GM21390 (cell line): ENCODE measurements around the gene HIBADH.
"Not testable (repeated sequence)": the region's sequence is repeated elsewhere in the genome, so short reads cannot be mapped to it uniquely, and the experiment has no call there.

Experiments used
- ATAC-seq: cut with Tn5 transposase; IDR thresholded peaks from one replicate; pipeline ENCODE4 v1.9.1; 2021; ENCODE audit not compliant: unreplicated experiment

HIBADH gene

GRCh38 chr7:27602766-27603165, 59.9 kb downstream of the HIBADH start:
- no peak for ATAC-seq

GRCh38 chr7:27601217-27601616, 61.5 kb downstream of the HIBADH start:
- ATAC-seq = no peak

DNA sequence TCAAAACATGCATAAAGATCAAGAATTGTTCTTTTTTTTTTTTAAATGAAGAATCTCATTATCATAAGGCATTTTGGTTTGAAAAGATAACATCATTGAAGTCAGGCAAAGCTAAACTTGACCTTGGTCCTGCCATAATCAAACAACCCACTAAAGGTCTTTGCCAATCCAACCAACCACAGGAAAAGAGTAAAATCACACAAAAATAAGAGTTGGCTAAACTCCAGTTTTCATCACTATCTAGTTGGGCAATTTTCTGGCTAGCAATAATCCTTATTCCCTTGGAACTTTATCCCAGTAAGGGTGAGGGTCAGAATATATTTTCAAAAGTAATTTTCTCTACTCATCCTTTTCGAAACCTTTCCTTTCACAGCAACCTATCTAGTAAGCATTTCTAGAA, 62.4 kb downstream of the HIBADH start:
- ATAC-seq = no peak

DNA sequence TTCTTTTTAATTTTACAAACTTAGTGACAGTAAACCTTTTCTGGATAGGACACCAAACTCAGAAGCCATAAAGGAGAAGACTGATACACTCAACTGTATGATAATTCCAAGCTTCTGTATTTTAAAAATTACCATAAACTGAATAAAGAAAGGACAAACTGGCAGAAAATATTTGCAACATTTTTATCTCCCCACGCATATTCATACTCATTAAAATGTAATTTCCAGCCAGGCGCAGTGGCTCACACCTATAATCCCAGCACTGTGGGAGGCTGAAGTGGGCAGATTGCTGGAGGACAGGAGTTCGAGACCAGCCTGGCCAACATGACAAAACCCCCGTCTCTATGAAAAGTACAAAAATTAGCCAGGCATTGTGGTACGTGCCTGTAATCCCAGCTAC, 67.7 kb downstream of the HIBADH start:
- no peak for ATAC-seq

DNA sequence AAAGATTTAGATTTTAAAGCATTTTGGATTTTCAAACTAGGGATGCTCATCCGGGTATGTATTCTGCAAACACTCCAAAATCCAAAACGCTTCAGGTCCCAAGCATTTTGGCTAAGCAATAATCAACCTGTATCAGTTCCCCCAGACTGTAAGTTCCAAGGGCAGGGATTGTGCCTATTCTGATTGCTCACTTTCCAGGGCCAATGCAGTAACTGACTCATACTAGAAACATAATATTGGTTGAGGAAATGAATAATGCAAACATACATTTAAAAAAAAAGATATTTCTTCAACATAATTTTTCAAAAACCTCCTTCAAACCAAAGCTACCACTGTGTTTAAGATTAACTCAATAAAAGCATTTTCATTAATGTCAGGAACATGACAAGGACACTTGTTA, 69.5 kb downstream of the HIBADH start:
- no peak for ATAC-seq

DNA sequence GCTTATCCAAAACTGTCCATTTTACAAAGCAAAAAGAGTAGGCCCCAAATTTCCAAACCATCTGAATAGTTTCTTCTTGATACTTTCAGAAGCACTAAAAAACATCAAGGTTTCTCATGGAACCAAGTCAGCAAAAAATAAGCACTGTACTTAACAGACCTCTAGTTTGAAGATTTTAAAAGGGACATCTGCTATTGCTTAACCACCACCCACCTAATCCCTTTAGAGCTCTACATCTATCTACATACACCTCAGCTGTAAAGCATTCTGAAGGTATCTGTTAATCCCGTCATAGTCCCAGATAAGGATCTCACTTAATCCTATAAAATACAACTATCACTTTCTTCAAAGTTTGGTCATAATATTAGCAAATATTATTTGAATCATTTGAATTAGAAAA, 72.3 kb downstream of the HIBADH start:
- no peak for ATAC-seq

DNA sequence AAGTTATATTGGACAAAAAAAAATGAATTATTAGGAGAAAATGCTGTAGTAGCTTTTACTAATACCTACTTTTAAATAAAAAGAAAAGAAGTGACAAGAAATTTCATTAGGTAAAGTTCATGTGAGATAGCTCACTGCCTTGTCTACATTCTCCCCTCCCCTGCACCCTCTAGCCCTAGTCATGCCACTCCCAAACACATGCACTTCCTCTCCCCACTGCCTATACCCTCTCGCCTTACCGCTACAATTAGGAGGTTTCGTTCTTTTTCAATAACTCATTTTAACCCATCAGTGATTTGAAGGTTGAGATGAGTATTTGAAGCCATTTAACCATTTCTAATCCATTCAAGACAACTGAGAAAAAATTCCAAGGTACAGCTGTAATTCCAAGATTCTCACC, 75.3 kb downstream of the HIBADH start:
- ATAC-seq = peak; percentile 48

DNA sequence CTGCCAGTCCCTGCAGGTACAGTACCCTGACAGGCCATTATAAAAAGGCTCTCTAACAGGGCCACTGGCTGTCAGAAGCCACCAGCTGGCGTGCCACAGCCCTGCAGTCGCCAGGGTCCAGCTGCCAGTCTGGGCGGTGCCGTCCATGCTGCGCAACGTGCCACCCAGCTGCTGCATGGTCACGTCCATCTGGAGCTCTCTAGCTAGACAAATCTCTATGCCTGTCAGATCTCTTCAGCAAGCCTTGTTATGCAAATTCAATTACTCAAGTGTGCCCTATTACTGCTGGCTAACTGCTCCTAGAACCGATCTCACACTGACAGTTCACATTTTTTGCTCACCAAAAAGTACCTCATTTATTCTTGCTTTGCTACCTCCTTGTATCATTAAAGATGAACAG, 75.9 kb downstream of the HIBADH start:
- peak; percentile 93 for ATAC-seq

GRCh38 chr7:27585781-27586447, 76.8 kb downstream of the HIBADH start:
- no peak for ATAC-seq

- no peak for ATAC-seq
Observed at GRCh38 chr7:27581906-27582305, 80.8 kb downstream of the HIBADH start.

DNA sequence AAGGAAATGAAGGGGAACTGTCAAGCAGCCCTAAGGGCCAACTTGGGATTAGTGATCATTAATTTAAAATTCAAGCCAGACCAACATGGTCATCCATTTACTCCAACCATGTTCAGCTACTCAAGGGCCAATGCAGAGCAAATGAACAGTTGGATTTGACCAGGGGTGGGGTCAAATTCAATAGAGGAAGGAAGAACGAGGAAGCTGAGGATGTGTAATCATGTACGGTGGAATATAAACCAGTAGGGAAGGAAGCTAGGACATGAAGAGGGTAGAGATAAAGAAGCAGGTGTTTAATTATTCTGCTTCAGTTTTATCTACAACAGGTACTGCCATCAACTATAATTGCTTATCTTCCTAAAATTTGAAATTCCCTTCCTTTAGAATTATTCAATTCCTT, 81.6 kb downstream of the HIBADH start:
- ATAC-seq = no peak

DNA sequence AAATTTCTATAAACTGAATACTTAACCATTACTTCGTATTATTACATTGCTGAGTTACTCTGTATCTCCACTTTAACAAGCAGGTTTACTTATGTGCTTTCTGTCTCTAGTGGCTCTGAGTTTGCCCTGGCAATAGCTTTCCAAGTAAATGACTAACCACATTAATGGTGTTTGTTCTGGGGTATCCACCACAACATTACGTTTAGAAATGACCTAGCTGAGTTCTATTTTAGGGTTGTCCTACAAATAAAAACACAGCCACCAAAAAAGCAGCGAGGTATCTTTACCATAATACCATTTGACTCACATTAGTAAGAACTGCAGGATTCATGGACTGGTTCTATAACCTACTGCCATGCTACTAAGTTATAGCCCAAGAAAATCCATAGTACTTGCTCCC, 83.1 kb downstream of the HIBADH start:
- ATAC-seq = no peak

DNA sequence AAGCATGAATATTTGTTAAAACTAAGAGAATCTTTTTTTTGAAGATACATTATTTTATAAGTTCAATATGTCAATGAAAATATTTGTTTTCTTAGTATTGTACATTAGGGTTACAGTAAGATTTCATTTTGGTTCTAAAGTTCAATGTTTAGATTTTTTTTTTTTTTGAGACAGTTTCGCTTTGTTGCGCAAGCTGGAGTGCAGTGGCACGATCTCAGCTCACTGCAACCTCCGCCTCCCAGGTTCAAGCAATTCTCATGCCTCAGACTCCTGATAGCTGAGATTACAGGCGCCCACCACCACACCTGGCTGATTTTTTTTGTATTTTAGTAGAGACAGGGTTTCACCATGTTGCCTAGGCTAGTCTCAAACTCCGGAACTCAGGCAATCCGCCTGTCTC, 84.5 kb downstream of the HIBADH start:
- not testable (repeated sequence) for ATAC-seq

GRCh38 chr7:27576360-27576944, 86.2 kb downstream of the HIBADH start:
- ATAC-seq = no peak

DNA sequence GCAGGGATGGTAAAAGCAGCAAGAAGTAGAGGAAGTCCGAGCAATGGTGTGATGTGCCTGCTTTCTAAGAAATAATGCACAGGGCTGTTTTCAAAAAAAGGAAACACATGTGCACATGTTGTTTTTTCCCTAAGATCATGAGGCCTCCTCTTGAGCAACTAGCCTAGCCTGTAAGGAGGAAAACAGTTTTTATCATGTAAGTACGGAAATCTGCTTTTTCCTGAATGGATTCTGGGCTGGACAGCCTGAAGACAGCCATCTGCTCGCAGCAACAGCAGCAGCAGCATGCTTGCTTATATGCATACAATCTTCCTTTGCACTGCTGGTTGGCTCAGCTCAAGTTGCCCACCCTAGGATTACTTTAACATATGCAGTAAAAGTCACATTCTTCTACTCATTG, 87.1 kb downstream of the HIBADH start:
- no peak for ATAC-seq

- no peak for ATAC-seq
Observed at GRCh38 chr7:27569106-27569505, 93.6 kb downstream of the HIBADH start.

DNA sequence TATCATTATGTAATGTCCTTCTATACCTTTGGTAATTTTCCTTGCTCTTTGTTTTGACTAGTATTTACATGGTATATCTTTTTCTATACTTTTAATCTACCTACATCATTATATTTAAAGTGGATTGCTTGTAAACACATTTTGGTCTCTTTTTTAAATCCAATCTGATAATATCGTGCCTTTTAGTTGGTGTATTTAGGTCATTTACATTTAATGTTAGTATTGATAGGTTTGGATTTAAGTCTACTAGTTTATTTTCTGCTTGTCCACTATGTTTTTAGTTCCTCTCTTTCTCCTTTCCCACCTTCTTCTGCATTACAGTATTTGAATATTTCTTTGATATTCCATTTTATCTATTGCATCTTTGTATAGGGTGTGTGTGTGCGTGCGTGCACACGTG, 95.4 kb downstream of the HIBADH start:
- ATAC-seq = no peak

DNA sequence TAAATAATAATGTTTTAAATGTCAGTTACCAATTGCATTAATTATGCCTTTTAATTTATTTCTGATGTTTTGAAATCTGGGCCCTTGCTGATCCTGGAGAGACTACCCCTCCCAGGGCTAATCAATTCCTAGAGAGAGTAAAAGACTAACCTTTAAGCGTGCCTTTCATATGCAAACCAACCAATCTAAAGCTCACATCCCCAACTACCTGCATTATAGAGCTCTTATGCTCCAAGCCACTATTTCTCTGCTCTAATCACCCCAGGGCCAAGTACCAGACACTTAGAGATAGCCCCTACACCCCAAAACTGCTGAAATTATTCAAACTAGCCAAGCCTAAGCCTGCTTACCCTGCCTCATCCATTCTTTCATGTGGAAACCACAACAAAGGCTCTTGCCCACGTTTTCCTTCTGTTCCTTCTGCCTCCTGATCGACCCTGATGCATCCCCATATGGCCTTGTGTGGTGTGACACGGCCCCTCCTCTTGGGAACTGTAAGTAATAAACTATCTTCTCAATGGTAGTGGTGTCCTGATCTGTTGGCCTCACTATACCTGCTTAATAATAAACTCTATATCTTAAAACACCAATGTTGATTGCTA, 97.7 kb downstream of the HIBADH start:
- ATAC-seq = no peak

DNA sequence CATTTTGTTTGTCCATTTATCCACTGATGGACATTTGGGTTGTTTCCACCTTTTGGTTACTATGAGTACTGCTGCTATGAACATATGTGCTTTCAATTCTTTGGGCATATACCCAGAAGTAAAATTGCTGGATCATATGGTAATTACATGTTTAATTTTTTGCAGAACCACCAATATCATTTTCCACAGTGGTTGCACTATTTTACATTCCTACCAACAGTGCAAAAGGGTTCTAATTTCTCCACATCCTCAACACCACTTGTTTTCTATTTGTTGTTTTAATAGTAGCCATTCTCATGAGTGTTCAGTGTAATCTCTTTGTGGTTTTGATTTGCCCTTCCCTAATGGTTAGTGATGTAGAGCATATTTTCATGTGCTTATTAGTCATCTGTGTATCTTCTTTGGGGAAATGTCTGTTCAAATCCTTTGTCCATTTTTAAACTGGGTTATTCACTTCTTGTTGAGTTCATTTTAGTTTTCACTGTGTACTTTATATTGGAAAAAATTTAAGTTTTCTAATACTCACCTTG, 101.9 kb downstream of the HIBADH start:
- no peak for ATAC-seq

GRCh38 chr7:27555670-27556069, 107.0 kb downstream of the HIBADH start:
- no peak for ATAC-seq

DNA sequence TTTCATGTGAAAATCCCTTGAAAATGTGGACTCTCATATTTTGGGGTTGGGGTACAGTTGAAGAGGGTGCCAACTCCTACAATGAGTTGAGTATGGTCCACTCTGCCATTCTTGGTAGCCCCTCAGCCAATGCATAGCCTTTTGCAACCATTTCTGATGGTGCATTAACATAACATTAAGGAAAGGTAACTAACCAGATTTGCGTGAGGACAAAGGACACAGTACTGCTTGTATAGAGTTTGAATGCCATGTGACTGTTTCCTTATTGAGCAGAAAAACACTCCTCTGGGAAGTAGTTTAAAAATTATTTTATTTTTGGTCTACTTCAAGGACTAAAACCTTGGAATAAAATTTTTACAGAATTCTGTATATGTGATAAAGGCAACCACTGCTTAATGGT, 107.9 kb downstream of the HIBADH start:
- no peak for ATAC-seq

DNA sequence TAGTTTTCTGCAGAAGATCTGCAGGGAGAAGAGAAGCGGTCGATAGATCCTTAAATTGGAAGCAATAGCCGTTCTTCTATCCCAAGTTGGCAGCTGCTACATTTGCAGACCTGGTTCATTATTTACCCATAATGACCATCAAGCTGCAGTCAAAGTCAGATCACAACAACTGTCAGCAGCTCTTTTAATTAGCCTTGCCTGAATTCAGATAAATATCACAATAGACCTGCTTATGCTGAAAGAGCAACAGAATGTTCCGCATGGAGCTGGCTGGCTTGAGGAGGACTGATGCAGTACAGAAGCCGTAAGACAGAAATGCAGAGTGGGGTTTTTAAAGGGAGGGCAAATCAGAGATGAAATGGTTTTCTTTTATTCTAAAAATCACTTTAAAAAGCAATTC, 109.4 kb downstream of the HIBADH start:
- ATAC-seq = no peak
